Measurements from ENCODE around the gene CYP11A1.
"Not testable (repeated sequence)": the region's sequence is repeated elsewhere in the genome, so short reads cannot be mapped to it uniquely, and the experiment has no call there.

Gene CYP11A1

DNA sequence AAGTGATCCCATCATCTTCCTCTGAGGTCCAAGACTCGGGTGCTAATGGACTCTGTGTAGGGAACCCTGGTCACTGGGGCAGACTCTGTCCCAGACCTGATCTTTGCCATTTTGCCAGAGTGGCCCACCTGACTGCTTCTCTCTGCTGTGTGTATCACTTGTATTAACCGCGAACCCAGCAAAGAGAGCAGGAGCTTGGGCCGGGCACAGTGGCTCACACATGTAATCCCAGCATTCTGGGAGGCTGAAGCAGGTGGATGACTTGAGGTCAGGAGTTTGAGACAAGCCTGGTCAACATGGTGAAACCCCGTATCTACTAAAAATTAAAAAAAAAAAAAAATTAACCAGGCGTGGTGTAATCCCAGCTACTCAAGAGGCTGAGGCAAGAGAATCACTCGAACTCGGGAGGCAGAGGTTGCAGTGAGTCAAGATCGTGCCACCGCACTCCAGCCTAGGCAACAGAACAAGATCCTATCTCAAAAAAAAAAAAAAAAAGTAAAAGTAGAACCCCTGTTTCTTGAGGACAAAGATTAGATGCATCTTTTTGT lies 32.9 kb upstream of the CYP11A1 start:
- peak; percentile 76 for DNase-seq

DNA sequence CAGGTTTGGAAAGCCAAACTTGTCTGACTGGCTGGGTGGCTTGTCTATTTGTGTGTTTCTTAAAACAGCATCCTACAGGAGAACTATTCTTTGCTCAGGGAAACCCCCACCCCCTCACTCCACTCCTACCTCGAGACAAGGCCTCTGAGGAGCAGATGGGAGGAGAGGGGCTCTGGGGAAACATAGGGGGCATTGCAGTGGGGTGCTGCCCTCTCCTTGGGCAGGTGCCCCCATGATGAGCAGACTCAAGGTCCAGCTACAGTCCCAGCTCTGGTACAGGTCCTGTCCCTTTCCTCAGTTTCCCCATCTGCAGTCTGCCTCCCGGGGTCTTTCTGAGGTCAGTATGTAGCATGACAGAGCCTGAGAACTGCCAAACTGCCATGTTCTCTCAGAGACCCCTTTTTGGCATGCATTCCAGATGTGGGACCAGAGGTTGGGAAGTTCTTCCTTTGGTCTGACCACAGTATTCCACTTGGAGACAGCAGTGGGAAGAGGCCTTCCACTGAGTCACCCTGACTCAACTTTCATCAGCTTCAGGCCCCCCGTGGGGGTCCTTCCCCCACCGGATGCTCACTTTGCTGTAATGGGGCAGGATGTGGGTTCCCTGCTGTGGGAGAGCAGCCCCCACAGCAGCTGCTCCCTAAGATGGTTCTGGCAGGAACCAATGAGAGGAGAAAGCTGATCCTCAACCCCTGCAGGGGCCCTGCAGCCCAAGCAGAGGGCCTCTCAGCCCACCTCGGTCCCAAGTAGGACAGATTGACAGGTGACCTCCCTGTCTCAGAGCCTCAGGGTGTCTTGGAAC lies 32.3 kb upstream of the CYP11A1 start:
- DNase-seq, result peak; percentile 80

DNA sequence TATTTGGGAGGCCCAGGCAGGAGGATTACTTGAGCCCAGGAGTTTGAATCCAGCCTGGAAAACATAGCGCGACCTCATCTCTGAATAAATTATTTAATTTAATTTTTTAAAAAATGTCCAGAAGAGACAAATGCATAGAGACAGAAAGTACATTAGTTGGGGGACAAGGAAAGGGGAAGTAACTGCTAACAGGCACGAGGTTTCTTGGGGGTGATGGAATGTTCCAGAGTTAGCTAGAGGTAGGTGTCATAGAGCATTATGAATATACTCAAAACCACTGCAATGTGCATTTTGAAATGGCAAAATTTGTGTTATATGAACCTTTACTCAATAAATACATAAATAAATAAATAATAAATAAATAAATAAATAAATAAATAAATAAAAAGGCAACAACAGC lies 31.7 kb upstream of the CYP11A1 start:
- DNase-seq, result no peak

DNA sequence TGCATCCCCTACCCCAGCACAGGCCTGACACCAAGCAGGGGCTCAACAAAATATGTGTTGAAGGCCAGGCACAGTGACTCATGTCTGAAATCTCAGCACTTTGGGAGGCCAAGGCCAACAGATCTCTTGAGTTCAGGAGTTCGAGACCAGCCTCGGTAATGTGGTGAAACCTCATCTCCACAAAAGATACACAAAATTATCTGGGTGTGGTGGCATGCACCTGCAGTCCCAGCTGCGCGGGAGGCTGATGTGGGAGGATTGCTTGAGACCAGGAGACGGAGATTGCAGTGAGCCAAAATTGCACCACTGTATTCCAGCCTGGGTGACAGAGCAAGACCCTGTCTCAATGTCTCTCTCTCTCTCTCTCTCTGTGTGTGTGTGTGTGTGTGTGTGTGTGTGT lies 30.7 kb upstream of the CYP11A1 start:
- no peak for DNase-seq

DNA sequence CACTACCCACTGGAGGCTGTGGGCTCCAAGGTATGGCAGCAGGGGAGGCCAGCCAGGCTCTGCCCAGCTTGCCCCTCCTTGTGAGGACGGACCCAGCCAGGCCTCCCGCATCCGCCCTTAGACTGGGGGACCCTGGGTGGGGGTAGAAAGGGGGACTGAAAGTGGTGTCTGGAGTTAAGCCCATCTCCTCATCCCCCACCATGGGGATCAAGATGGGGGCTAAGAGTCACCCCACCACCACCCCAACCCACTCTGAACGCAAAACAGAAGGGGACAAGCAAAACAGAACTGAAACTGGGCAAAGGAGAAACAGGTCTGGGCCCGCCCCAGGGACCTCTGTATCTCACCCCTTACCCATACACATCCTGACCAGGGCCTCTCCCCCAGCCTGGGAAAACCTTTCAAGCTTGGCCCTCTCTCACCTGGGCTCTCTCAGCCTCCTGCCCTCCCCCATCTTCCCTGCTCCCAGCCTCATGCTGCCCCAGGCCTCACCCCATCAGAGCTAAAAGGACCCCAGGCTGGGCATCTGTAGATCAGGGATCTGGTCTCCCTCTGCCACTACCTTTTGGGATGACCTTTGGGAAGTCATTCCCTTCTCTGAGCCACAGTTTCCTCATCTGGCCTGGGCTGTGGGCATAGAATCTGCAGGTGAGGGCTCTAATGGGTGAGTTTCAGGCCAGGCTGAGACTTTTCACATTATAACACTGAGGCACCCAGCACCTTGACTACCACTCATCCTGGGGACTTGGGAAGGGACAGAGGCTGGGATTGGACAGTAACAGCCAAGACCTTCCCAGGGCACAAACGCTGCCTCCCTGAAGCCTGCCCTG lies 30.0 kb upstream of the CYP11A1 start:
- no peak for DNase-seq

DNA sequence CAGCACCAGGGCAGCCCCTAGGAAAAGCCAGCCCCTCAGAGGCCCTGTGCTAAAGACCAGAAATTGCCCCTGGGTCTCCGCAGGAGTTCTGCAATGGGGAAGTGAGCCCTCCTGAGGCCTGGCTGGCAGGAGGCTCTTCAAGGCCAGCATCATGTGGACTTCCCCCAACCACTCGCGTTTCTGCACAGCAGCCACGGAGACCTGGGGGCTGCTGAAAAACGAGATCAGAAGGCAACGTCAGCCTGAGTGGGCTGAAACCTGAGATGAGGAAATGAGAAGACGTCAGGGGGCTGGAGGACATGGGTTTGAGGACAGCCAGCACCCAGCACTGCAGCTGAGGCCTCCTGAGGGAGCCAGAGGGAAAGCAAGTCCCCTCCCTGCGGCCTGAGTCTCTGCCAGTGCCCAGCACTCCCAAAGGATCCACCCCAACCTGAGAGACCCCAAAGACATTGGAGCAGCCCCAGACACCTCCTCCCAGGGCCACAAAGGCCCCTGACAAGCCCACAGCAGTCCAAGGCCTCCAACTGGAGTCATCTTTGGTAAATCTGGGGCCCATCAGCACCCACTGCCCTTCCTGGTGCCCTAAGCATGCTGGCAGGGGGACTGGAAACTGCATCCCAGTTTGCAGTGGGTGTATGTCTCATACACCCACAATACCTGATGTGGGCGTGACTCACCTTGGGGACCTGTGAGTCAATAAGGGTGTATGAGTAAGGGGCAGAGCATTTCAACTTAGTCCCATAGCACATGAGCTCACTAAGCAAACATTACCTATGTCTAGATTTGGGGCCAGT lies 29.2 kb upstream of the CYP11A1 start:
- peak; percentile 41 for DNase-seq

DNA sequence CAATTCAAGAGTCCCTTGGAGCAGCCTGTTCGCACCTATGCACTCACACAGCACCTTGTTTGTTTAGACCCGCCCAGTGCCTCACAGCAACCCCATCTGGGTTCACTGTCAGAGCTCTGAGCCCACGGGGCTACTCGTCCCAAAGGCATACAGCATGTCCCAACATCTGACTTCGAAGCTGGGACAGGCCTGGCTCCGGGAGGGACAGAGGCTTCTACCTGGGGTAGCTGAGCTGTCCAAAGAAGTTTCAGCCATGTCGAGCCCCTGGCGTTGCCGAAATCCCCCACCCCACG lies 28.6 kb upstream of the CYP11A1 start:
- no peak for DNase-seq

DNA sequence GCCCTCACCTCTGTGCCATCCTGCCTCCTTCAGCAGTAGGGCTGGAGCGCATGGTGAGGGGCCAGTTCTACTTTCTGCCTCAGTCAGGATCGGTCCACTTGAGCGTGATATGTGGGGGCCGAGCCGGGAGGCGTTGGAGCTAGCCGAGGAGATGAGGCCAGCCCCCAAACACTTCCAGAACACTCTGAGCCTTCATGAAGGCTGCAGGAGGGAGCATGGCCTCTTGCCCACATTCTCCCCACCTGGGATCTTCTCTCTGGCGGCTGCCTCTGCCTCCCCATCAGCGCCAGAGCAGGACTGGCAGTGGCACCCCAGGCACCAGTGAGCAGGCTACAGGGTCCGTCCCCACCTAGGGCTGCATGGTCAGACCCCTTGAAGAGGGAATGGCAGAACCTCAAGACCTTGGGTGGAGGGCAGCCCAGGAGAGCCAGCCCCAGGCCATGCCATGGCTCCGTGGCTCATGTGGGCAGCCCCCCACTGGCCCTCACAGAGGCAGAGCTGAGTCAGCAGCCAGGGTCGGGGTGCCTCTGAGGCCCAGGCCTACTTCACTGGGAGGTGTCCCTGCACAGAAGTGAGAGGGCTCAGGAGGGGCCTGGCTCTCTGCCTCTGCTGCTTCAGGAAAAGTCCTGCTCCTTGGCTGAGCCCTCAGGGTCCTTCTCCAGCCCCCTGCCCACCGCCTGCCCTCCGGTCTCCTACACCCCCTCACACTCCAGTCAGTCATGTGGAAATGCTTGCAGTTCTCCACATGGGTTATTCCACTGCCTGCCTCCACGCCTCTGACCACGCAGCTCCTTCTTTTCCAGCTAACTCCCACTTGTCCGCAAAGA lies 28.1 kb upstream of the CYP11A1 start:
- no peak for DNase-seq

DNA sequence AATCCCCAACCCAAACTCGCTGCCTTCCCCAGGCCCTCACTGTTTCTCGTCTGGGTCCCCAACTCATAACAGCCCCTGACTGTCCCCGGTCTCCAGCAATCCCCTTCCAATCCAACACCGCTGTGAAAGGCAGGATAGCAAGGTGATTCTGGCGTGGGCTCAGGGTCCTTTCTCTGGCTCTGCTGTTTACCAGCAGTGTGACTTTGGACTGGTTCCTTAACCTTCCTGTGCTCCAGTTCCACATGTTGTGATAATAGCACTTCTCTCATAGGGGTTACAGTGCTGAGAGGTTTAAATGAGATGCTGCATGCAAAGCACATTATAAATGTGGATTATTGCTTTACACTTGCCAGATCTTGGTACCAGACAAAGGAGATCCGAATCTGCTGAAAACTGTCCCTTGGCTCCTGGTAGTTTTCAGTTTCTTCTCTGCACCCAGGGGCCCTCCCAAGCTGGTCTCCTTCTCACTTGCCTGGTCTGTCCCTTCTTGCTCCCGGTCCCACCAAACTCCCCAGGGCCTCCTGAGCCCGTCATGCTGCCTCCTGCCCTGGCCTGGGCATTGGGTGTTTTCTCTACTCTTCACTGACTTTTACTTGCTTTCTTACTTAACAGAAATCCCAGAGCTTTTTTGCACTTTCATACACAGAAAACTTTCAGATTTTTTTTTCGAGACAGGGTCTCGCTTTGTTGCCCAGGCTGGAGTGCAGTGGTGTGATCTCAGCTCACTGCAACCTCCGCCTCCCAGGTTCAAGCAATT lies 26.8 kb upstream of the CYP11A1 start:
- no peak for DNase-seq

DNA sequence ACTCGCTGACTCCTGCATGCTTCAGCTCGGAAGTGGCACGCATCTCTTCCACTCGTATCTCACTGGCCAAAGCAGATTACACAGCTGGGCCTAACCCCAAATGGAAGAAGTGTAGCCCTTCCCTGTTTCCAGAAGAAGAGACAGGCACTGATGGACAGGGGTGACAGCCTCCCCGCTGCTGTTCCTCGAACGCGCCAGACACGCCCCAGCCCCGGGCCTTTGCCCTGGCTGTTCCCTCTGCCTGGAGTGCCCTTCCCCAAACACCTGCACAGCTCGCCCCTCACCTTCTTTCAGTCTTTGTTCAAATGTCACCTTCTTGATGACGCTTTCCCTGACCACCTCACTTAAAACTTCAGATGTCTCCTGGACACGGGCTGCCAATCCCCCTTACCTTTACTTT lies 26.0 kb upstream of the CYP11A1 start:
- no peak for DNase-seq

DNA sequence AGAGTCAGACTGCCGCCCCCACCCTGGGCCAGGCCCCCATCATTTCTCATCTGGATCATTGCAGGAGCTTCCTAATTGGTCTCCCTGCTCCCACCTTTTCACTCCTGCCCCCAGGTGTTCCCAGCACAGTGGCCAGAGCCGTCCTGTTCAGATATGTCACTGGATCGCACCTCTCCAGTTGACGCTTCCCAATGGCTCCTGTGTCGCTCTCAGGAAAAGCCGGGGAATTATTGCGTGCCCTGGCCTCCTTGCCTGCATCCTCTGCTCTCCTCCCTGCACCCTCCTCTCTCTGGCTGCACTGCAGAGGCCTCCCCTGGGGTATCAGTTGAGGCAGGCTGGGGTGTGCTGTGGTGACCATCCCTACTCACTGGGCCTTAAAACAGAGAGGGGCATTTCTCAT lies 25.5 kb upstream of the CYP11A1 start:
- no peak for DNase-seq

DNA sequence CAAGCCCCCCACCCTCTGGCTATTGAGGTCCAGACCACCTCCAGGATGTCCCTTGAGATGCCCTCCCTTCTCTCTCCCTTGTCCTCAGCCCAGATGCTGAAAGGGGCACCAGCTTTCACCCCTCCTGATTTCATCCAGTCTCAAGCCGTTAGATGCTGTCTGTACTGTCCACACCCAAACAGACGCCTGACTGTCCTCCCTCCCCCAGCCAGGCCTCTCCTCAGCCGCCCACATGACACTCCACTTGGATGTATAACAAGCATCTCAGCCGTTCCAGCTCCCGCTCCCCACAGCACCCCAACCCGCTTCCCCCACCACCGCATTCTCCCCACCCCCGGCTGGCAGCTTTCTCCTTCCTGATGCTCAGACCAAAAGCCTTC lies 25.0 kb upstream of the CYP11A1 start:
- DNase-seq, result no peak

DNA sequence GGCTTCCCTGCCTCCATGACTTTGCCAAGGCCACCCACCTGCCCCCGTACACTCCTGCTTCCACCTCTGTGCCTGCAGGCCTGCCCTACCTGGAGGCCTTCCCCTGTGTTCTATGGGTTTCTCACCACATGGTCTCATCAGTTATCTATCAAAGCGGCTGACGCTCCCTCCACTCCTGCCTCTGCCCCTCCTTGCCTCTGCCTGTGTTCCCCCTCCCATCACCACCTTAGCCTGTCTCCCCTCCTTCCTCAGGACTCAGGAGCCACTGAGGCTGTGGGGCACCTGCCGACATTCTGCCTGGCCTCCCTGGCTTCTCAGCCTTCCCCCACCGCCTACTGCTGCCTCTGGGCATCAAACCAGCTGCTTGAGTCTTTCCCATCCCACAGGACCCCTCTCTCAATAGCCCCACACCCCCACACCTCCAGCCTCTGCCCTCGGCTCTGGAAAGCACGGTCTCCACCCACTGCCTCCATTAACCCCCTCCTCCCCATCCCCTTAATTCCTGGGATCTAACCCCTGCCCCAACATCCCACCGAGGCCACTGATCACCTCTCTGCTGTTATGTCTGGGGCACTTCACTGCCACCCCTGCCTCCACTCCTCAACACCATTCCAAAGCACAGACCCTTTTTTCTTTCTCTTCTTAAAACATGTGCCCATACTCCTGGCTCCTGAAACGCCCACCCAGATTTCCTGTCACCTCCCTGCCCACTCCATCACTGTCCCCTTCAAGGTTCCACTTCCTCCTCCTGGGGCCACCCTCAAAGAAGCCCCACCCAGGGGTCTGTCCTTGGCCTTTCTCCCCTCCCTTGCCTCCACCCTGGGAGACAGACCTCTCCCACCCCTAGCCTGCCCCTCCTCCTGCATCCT lies 24.4 kb upstream of the CYP11A1 start:
- DNase-seq, result no peak

DNA sequence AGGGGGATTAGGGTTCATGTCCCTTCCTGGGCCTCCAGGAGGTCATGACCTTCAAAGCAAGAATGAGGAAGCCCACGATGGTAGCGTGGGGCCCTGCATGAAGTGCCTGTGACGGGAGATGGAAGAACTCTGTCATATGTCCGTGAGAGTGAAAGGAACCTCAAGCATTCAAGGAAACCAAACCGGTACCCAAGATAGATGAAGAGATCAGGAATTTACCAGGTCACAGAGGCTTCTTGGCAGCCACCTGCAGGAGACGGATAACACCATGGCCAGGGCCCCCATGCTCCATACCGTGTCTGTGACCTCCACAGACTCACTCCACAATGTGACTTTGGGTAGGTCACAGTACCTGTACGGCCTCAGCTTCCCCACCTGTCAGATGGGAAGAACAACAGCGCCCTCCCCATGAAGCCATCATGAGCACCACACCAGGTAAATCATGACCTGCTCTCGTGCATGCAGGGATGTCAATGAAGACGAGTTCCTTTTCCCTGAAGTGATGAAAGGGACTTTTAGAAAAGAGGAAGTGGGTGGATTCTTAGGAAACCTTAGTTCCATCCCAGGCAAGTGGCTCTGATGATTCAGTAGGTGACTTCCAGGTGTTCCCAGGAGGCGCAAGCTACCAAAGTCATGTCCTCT lies 23.3 kb upstream of the CYP11A1 start:
- no peak for DNase-seq

DNA sequence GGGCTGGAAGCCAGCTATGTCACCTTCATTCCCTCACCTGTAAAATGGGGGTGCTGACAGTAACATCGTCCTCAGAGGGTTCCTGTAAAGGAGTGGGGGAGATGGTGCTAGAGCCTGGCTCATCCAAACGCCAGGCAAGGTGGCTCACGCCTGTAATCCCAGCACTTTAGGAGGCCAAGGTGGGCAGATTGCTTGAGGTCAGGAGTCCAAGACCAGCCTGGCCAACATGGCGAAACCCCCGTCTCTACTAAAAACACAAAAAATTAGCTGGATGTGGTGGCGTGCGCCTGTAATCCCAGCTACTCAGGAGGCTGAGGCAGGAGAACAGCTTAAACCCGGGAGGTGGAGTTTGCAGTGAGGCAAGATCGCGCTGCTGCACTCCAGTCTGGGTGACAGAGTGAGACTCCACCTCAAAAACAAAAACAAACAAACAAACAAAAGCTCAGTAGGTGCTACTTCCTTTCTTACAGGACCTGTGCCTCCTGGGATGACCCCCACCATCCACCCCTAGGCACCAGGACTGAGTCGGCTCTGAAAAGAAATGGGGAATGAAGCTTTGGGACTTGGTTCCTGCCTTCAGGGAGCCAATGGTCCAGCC lies 22.7 kb upstream of the CYP11A1 start:
- DNase-seq, result not testable (repeated sequence)

DNA sequence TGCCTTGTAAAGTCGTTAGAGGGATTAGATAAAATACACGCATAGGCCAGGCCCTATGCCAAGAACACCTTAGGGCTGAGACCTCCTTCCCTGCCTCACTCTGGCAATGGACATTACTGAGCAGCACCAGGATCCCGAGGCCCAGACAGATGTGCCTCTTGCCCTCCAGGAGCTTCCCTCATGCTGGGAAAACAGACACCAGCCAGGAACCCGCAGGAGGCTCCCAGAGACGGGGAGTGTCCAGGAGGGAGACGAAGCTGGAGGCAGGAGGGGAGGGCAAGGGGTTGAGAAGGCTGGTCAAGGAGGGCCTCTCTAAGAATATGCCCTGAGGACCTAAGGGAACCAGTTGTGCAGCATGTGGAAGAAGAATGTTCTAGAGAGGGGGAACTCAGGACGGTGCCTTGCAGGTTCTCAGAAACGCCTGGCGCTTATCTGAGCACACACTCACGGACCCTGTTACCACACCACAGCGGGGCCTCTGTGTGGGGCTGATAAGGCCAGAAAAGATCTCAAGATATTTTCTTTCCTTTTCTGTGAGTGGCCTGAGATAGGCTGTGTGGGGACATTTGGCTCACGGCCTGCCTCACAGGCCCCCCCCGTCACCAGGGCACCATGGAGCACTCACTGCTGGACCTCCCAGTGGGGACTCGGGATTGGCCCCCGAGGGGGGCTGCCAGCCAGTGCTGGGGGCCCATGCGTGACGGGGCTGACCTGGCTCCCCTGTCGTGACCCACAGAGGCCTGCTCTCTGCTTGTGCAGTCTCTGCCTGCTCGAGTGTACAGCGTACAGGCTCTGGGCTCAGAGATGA lies 22.0 kb upstream of the CYP11A1 start:
- no peak for DNase-seq

DNA sequence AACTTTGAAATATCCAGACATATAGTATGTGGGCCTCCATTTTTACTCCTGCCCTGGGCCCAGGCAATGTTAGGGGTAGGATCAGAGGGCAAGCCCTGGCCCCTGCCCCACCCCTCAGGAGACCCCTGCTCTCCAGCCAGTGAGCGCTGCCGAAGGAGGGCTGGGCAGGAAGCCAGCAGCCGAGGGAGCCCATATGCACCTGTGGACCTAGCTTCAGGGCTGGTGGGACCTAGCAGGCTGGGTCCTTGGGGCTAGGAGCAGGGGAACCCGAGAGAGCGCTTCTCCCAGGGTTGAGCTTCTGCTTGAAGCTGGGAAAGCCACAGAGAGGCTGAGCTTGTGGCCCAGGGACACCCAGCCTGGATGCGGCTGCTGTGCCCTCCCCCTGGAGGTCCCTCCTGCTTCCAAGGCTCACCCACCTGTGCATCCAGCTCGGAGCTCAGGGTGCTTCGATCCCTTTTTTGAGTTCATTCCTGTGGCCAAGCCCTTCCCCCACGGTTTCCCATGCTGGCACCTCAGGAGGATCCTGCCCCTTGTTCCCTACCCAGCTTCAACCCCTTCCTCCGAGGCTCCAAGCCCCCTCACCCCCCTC lies 21.0 kb upstream of the CYP11A1 start:
- DNase-seq, result no peak

DNA sequence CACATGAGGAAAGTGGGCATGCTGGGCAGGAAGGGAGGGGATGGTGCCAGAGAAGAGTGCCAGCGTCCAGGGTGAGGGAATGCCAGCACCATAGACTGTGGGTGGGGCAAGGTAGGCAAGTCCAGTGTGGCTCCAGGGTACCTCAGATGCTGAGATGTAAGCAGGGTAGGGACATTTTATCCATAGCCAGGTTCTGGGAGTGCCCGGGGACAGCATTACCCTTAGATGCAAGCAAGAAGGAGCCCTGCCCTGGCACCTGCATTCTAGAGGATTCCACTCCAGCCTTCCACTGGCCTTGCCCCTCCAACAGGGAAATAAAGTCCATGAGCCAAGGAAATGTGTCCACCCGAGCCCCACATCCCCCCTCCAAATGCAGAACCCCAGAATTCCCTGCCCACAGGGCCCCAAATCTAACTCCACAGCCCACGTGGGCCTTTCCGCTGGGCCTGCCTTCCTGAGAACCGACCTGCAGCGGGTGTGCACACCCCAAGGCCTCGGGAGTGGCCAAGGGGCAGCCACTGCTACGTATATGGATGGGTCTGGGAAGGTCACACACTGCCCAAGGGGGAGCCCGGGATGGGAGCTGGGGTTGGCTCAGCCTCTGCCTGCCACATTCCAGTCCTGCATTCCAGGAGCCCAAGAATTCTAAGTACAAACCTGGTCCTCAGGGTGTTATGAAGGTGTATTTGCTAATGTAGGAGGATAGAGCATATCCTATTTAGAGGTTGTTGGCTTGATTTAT lies 20.3 kb upstream of the CYP11A1 start:
- DNase-seq, result no peak
